Activated CD8-positive, alpha-beta T cell treated with anti-CD3 and anti-CD28 coated beads for 36 hours (primary cell): ENCODE data around the gene PDE6A. TPM values are rescaled to one million over a fixed set of nuclear protein-coding genes. Genes with fewer than 3 reads are reported as not detected.

ENCODE experiments used
- ATAC-seq: fragments of 200-7000 bp; cut with Tn5 transposase; one replicate; pipeline ENCODE4 v1.10.0; 2021; ENCODE audit warnings: mild to moderate bottlenecking, moderate library complexity
- CTCF ChIA-PET: fragments of 350-600 bp; sonication (Branson Sonifier 250); formaldehyde crosslinking; loops from one replicate; lab custom pipeline; 2021; ENCODE audit warnings: antibody characterized with exemption; lab: Charles Lee
- POLR2A ChIA-PET: fragments of 350-600 bp; sonication (Branson Sonifier 250); formaldehyde crosslinking; loops from one replicate; lab custom pipeline; 2021; ENCODE audit warnings: antibody characterized with exemption; lab: Charles Lee
- DNase-seq: peaks from one replicate; pipeline ENCODE4 v3.0.0-alpha.2; 2020
- H3K27ac Mint-ChIP-seq: one replicate; pipeline ENCODE4 v1.8.0; 2021; ENCODE audit warnings: mild to moderate bottlenecking, mixed read lengths
- H3K27me3 Mint-ChIP-seq: one replicate; pipeline ENCODE4 v1.8.0; 2021; ENCODE audit warnings: mixed read lengths
- H3K36me3 Mint-ChIP-seq: one replicate; pipeline ENCODE4 v1.8.0; 2021; ENCODE audit warnings: low read depth, mixed read lengths
- H3K4me1 Mint-ChIP-seq: one replicate; pipeline ENCODE4 v1.8.0; 2021; ENCODE audit warnings: low read depth, mixed read lengths
- H3K4me3 Mint-ChIP-seq: one replicate; pipeline ENCODE4 v1.8.0; 2021; ENCODE audit warnings: mild to moderate bottlenecking, moderate library complexity, mixed read lengths
- H3K9me3 Mint-ChIP-seq: one replicate; pipeline ENCODE4 v1.8.0; 2021; ENCODE audit warnings: mixed read lengths
- CTCF ChIP-seq: fragments of 200-600 bp; IDR thresholded peaks from one replicate; pipeline ENCODE4 v1.8.0; 2022; ENCODE audit warnings: antibody characterized with exemption, mild to moderate bottlenecking
- intact Hi-C: fragments of 100-400 bp; cut with micrococcal nuclease; formaldehyde crosslinking; loops from one replicate; pipeline ENCODE4 v1.10.0; 2022
- total RNA-seq, 2 experiments: library from RNA; stranded (reverse); gene quantifications; one replicate each; pipeline ENCODE4 v1.2.3, GENCODE V29; 2021

PDE6A gene
- total RNA-seq, 2 experiments from 2014 or later = not detected

- no peak for ATAC-seq
- H3K27ac Mint-ChIP-seq = no peak overlapping the region
- H3K9me3 Mint-ChIP-seq = no peaks in the 10 kb centered on the region
- POLR2A ChIA-PET = no interaction called here
- peaks cover 3% of the 10 kb centered on the region for H3K4me1 Mint-ChIP-seq
- no peaks in the 10 kb centered on the region for H3K36me3 Mint-ChIP-seq
- no peak for DNase-seq
- CTCF ChIA-PET = no interaction called here
- H3K27me3 Mint-ChIP-seq = peaks cover 18% of the 10 kb centered on the region
- TF ChIP-seq CTCF = no peak
- intact Hi-C loops = no loop called here
- H3K4me3 Mint-ChIP-seq = no peak overlapping the region
Measured at GRCh38 chr5:149931992-149932436, 12.6 kb downstream of the PDE6A start.

GRCh38 chr5:149930749-149931574 lies 13.6 kb downstream of the PDE6A start:
- Mint-ChIP-seq H3K36me3 (no peaks in the 10 kb centered on the region), H3K9me3 (no peaks in the 10 kb centered on the region), H3K27ac (no peak overlapping the region), H3K4me1 (peaks cover 3% of the 10 kb centered on the region), H3K27me3 (peaks cover 15% of the 10 kb centered on the region), H3K4me3 (no peak overlapping the region)
- CTCF ChIA-PET = interaction anchor here (1.2 kb wide), 1 partner anchor 101 kb away, joined by 4 read pairs; no protein-coding TSS in a partner anchor
- POLR2A ChIA-PET = no interaction called here
- ATAC-seq = no peak
- intact Hi-C loops = no loop called here
- DNase-seq = no peak
- no peak for TF ChIP-seq CTCF

- Mint-ChIP-seq H3K4me3 (no peak overlapping the region), H3K36me3 (no peaks in the 10 kb centered on the region), H3K4me1 (peaks cover 3% of the 10 kb centered on the region), H3K27me3 (peaks cover 15% of the 10 kb centered on the region), H3K27ac (no peak overlapping the region), H3K9me3 (no peaks in the 10 kb centered on the region)
- TF ChIP-seq CTCF = no peak
- intact Hi-C loops = no loop called here
- POLR2A ChIA-PET = no interaction called here
- ATAC-seq = no peak
- CTCF ChIA-PET = interaction anchor here (1.2 kb wide), 1 partner anchor 100 kb away, joined by 4 read pairs; no protein-coding TSS in a partner anchor
- DNase-seq = no peak
Measured at GRCh38 chr5:149930043-149930748, 14.4 kb downstream of the PDE6A start.

GRCh38 chr5:149924486-149924885 lies 20.1 kb downstream of the PDE6A start:
- Mint-ChIP-seq H3K4me3 (no peak overlapping the region), H3K36me3 (no peaks in the 10 kb centered on the region), H3K4me1 (no peaks in the 10 kb centered on the region), H3K27ac (no peak overlapping the region), H3K9me3 (no peaks in the 10 kb centered on the region), H3K27me3 (peaks cover 2% of the 10 kb centered on the region)
- ATAC-seq (no peak), DNase-seq (no peak)
- ChIA-PET CTCF (no interaction called here), POLR2A (no interaction called here)
- intact Hi-C loops = no loop called here
- TF ChIP-seq CTCF = no peak
